ELF-1 (cell line): Measurements from ENCODE around the gene ADPRM.
"Not testable (repeated sequence)": the region's sequence is repeated elsewhere in the genome, so short reads cannot be mapped to it uniquely, and the experiment has no call there.

Source experiments
- DNase-seq: peaks from one replicate; pipeline ENCODE4 v3.0.0-alpha.2; 2016; ENCODE audit warnings: low read depth, low spot score

ADPRM gene

GRCh38 chr17:10699856-10700255 is 2.5 kb downstream of the ADPRM start:
- no peak for DNase-seq

- no peak for DNase-seq
Measured at GRCh38 chr17:10702574-10702973, 5.2 kb downstream of the ADPRM start.

- DNase-seq: no peak
Measured at GRCh38 chr17:10705727-10706126, 8.3 kb downstream of the ADPRM start.

GRCh38 chr17:10713318-10713717 is 15.9 kb downstream of the ADPRM start:
- no peak for DNase-seq

GRCh38 chr17:10716218-10716617 is 18.8 kb downstream of the ADPRM start:
- no peak for DNase-seq

- no peak for DNase-seq
Measured at GRCh38 chr17:10718547-10718946, 21.2 kb downstream of the ADPRM start.

GRCh38 chr17:10724546-10725195 is 27.3 kb downstream of the ADPRM start:
- no peak for DNase-seq

- DNase-seq: no peak
Measured at GRCh38 chr17:10725262-10725661, 27.9 kb downstream of the ADPRM start.

GRCh38 chr17:10726196-10726595 is 28.8 kb downstream of the ADPRM start:
- no peak for DNase-seq

GRCh38 chr17:10727192-10727591 is 29.8 kb downstream of the ADPRM start:
- DNase-seq: no peak

- no peak for DNase-seq
Measured at GRCh38 chr17:10728331-10728892, 31.0 kb downstream of the ADPRM start.

- DNase-seq: peak; percentile 90
Measured at GRCh38 chr17:10729334-10730193, 32.2 kb downstream of the ADPRM start, which contains the start of gene TMEM220. Gene TMEM220 (minus strand): TSS chr17:10730023. CDS start chr17:10729851, 172 bp downstream.

- not testable (repeated sequence) for DNase-seq
Measured at GRCh38 chr17:10730247-10730646, 32.9 kb downstream of the ADPRM start.

- no peak for DNase-seq
Measured at GRCh38 chr17:10731408-10731879, 34.0 kb downstream of the ADPRM start.

- DNase-seq: not testable (repeated sequence)
Measured at GRCh38 chr17:10732121-10732520, 34.7 kb downstream of the ADPRM start.

- no peak for DNase-seq
Measured at GRCh38 chr17:10733666-10734065, 36.3 kb downstream of the ADPRM start.

- DNase-seq: no peak
Measured at GRCh38 chr17:10735251-10735650, 37.9 kb downstream of the ADPRM start.

GRCh38 chr17:10735821-10736220 is 38.4 kb downstream of the ADPRM start:
- DNase-seq: no peak

GRCh38 chr17:10737168-10737622 is 39.8 kb downstream of the ADPRM start:
- peak; percentile 60 for DNase-seq

- DNase-seq: no peak
Measured at GRCh38 chr17:10737736-10738135, 40.3 kb downstream of the ADPRM start.

GRCh38 chr17:10738521-10739258 is 41.3 kb downstream of the ADPRM start:
- DNase-seq: no peak

GRCh38 chr17:10739386-10739785 is 42.0 kb downstream of the ADPRM start:
- no peak for DNase-seq
